GM12891 (cell line): ENCODE data around the gene NKAIN2.

Experiments
- DNase-seq: peaks from one replicate; pipeline ENCODE4 v3.0.0; 2011; ENCODE audit warnings: low spot score; ENCODE audit not compliant: insufficient read length
- FAIRE-seq: peaks from 2 replicates; lab custom pipeline; 2011; peaks lifted over from hg19 to GRCh38; lab: Jason Lieb, UNC
- PAX5 ChIP-seq: IDR thresholded peaks from 2 replicates; pipeline ENCODE4 v1.6.1; 2011; ENCODE audit warnings: low read length, moderate library complexity, mild to moderate bottlenecking; ENCODE audit not compliant: insufficient read depth, severe bottlenecking
- POLR2A ChIP-seq: IDR thresholded peaks from 2 replicates; pipeline ENCODE4 v1.6.1; 2011; ENCODE audit warnings: low read depth, low read length, control low read depth
- POLR2AphosphoS5 ChIP-seq: IDR thresholded peaks from 2 replicates; pipeline ENCODE4 v1.6.1; 2011; ENCODE audit warnings: low read depth, low read length, control low read depth
- POU2F2 ChIP-seq: IDR thresholded peaks from 2 replicates; pipeline ENCODE4 v1.6.1; 2011; ENCODE audit warnings: low read depth, mild to moderate bottlenecking, control low read depth, low read length, moderate library complexity
- SPI1 ChIP-seq: IDR thresholded peaks from 2 replicates; pipeline ENCODE4 v1.6.1; 2011; ENCODE audit warnings: low read depth, low read length, control low read depth
- TAF1 ChIP-seq: IDR thresholded peaks from 2 replicates; pipeline ENCODE4 v1.6.1; 2011; ENCODE audit warnings: low read depth, low read length, control low read depth

NKAIN2 gene

DNA sequence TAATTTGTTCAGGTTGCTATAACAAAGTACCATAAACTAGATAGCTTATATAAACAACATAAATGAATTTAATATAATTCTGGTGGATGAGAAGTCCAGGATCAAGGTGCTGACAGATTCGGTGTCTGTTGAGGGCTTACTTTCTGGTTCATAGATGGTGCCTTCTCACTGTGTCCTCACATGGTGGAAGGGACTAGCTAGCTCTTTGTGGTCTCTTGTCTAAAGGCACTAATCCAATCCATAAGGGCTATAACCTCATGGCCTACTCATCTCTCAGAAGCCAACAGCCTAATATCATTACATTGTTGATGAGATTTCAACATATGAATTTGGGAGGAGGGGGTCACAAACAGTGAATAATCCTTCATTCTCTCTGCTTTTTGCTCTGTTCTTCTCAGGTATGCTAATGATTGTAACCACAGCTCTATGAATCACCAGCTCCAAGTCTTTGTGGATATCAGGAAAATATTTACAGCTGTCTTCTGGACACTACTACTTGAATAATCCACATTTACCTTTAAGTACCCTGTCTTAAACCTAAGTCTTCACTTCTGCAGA lies 122.3 kb downstream of the NKAIN2 start:
- TF ChIP-seq POU2F2 (no peak), SPI1 (no peak), PAX5 (no peak)
- DNase-seq (no peak), FAIRE-seq (no peak)

DNA sequence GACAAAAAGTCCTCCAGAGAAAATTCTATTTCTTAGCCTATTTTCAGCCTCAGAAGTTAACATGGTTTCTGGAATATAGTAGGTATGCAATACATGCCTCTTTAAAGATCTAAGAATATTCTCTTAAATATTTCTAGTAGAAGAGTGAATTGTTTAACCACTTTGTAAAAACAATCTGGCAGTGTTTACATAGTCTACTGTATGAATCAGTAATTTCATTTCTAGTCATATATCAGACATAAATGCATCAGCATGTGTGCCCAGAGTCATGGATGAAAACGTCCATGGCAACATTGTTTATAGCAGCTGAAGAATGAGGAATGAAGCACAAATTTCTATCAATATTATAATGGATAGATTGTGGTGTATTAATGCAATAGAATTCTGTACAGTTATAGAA lies 124.9 kb downstream of the NKAIN2 start:
- TF ChIP-seq SPI1 = no peak
- no peak for DNase-seq
- FAIRE-seq = no peak

DNA sequence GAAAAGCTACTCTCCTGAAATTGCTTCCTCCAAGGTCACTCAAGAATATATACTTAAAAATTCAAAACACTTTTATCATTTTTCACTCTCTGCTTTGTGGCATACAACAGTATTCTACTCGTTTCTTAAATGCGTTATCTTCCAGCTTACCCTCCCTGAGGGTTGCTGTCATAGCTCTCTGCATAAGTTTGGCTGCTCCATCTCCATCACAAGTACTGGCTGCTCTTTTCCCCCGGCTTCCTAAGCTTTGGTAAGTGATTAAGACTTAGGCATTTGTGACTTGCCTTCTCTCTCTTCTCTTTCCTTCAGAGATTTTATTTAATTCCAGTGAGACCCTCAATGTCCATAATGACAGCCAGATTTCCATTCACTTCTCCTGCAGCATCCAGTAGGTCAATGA lies 128.3 kb downstream of the NKAIN2 start:
- TF ChIP-seq SPI1 = no peak
- TF ChIP-seq PAX5 = no peak
- no peak for TF ChIP-seq TAF1
- no peak for TF ChIP-seq POLR2AphosphoS5
- TF ChIP-seq POLR2A = no peak
- no peak for TF ChIP-seq POU2F2
- no peak for FAIRE-seq

DNA sequence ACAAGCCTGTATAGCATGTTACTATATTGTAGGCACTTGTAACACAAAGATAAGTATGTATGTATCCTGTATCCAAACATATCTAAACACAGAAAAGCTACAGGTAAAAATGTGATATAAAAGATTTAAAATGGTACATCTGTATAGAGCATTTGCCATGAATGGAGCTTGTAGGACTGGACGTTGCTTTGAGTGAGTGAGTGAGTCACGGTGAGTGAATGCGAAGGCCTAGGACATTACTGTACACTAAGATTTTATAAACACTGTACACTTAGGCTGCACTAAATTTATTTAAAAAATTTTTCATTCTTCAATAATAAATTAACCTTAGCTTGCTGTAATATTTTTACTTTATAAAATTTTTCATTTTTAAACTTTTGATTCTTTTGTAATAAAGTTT lies 136.9 kb downstream of the NKAIN2 start:
- no peak for FAIRE-seq
- no peak for TF ChIP-seq SPI1
- TF ChIP-seq PAX5 = no peak
- TF ChIP-seq POLR2A = no peak
- no peak for TF ChIP-seq POLR2AphosphoS5
- TF ChIP-seq TAF1 = no peak
- no peak for TF ChIP-seq POU2F2

More for the DNA sequence above, 128.3 kb downstream of the NKAIN2 start:
- DNase-seq = no peak

DNA sequence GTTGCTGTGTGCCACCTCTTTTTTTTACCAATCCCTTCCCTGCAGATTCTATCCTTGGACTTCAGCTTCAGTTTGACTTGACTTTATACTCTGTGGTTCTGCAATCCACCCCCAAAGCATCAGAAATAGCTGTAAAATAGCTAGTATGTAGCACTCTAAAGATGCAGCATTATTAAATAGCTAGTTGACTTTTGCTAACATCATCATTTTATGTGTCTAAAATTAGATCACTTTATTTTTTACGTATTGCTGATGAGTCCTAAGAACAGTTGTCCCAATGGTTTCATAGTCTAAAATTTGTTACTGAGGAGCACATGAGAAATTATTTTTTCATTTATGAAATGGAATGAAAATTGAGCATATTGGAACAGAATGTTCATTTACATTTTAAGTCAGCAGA lies 138.2 kb downstream of the NKAIN2 start:
- DNase-seq (no peak), FAIRE-seq (no peak)
- no peak for TF ChIP-seq POLR2AphosphoS5
- no peak for TF ChIP-seq POU2F2
- TF ChIP-seq SPI1 = no peak
- TF ChIP-seq POLR2A = no peak
- TF ChIP-seq PAX5 = no peak
- TF ChIP-seq TAF1 = no peak

More for the DNA sequence above, 136.9 kb downstream of the NKAIN2 start:
- DNase-seq = no peak

DNA sequence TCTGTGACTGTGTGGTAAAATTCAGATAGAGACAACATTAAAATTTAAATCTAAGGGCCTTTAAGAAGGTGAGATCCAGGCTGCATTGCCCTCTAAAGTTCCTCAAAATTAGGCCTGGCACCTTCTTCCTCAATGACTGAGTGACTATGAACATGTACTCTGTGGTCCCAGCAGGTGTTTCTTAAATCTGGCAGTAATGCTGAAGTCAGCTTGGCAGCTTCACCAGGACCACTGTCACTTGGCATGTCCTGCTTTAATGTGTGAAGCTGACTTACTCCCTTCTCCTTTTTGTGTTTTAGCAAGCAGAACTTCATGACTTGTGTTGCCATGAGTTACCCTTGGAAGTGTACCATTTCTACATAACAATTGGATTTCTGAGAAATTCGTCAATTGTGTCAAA lies 141.7 kb downstream of the NKAIN2 start:
- TF ChIP-seq POU2F2 (no peak), POLR2A (no peak), PAX5 (no peak), POLR2AphosphoS5 (no peak), TAF1 (no peak), SPI1 (no peak)
- DNase-seq = no peak
- FAIRE-seq = no peak

- FAIRE-seq (no peak), DNase-seq (no peak)
- TF ChIP-seq TAF1 = no peak
- TF ChIP-seq POU2F2 = no peak
- TF ChIP-seq POLR2AphosphoS5 = no peak
- TF ChIP-seq PAX5 = no peak
- no peak for TF ChIP-seq SPI1
These were observed 150.3 kb downstream of the NKAIN2 start for GRCh38 chr6:123953920-123954319.

DNA sequence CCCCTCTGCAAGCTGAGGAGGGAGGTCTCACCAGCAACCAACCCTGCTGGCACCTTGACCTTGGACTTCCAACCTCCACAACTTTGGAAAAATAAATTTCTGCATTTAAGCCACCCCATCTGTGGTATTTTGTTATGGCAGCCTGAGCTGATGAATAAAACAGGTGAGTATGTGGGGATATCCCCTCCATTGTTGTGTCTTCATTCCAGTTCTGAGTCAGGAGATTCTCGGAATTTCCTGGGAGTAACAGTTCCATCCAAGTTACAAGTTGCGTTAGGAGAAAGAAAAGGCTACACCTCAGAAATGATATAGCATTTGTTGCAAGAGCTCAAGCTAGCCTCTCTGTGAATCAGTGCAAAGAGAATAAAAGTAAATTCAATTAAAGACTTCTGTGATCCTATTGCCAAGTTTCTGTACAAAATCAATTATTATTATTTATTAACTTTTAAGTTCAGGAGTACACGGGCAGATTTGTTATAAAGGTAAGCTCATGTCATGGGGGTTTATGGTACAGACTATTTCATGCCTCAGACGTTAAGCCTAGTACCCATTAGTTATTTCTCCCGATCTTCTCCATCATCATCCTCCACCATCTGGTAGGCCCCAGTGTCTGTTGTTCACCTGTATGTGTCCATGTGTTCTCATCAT lies 153.0 kb downstream of the NKAIN2 start:
- FAIRE-seq (no peak), DNase-seq (no peak)
- TF ChIP-seq TAF1 (no peak), SPI1 (no peak), POLR2AphosphoS5 (no peak), POU2F2 (no peak), PAX5 (no peak), POLR2A (no peak)

- no peak for TF ChIP-seq POLR2AphosphoS5
- TF ChIP-seq TAF1 = no peak
- no peak for TF ChIP-seq POU2F2
- no peak for FAIRE-seq
- DNase-seq = no peak
These were observed 158.8 kb downstream of the NKAIN2 start for GRCh38 chr6:123962508-123962907.

DNA sequence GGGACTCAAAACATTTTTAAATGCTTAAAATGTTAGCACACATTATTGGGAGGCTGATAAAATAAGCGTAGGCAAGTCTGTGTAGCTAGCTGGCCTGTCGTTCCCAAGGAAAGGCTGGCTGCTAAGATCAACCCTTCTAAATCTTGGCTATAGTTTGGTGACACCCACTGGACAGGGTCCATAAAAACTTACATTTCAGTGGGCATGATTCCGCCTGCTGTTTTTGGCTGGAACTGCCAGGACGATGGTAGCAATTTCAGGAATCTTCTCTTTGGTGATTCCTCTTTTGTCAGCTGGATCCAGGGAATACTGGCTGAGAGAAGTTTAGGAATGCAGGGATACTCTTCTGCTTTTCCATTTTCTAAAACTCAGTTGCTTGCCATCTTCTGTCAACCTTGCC lies 162.2 kb downstream of the NKAIN2 start:
- FAIRE-seq (no peak), DNase-seq (no peak)

GRCh38 chr6:123966618-123967017 lies 163.0 kb downstream of the NKAIN2 start:
- DNase-seq = no peak
- no peak for FAIRE-seq

More for the DNA sequence above, 162.2 kb downstream of the NKAIN2 start:
- TF ChIP-seq POLR2AphosphoS5 (no peak), SPI1 (no peak), PAX5 (no peak), POU2F2 (no peak), TAF1 (no peak), POLR2A (no peak)

More at GRCh38 chr6:123966618-123967017, 163.0 kb downstream of the NKAIN2 start:
- TF ChIP-seq PAX5 = no peak
- no peak for TF ChIP-seq TAF1
- TF ChIP-seq SPI1 = no peak
- no peak for TF ChIP-seq POU2F2
- no peak for TF ChIP-seq POLR2AphosphoS5
- no peak for TF ChIP-seq POLR2A
